Activated CD4-positive, alpha-beta T cell treated with anti-CD3 and anti-CD28 coated beads, Interleukin-2, Interleukin-6, amounts not matched to agents 100 ng/mL and 50 ng/mL, durations not matched to agents 16 hours and 8 hours (primary cell): Measurements from ENCODE around the gene HOXB2.
"Not testable (repeated sequence)": the region's sequence is repeated elsewhere in the genome, so short reads cannot be mapped to it uniquely, and the experiment has no call there.

Experiments used
- DNase-seq: peaks from one replicate; pipeline ENCODE4 v3.0.0-alpha.2; 2020

Gene HOXB2

GRCh38 chr17:48539177-48539576 is 5.7 kb downstream of the HOXB2 start:
- DNase-seq = no peak

- no peak for DNase-seq
Observed at GRCh38 chr17:48537316-48537715, 7.6 kb downstream of the HOXB2 start.

- not testable (repeated sequence) for DNase-seq
Observed at GRCh38 chr17:48535793-48536559, 8.9 kb downstream of the HOXB2 start.

- no peak for DNase-seq
Observed at GRCh38 chr17:48532261-48532660, 12.6 kb downstream of the HOXB2 start.

- no peak for DNase-seq
Observed at GRCh38 chr17:48530887-48531272, 14.0 kb downstream of the HOXB2 start, which contains the start of gene HOXB1. HOXB1 (minus strand) TSS chr17:48531011; CDS start chr17:48530904, 107 bp downstream.

GRCh38 chr17:48530208-48530886 is 14.6 kb downstream of the HOXB2 start:
- no peak for DNase-seq

GRCh38 chr17:48529683-48530009 is 15.3 kb downstream of the HOXB2 start:
- no peak for DNase-seq

GRCh38 chr17:48528936-48529682 is 15.8 kb downstream of the HOXB2 start:
- no peak for DNase-seq

- no peak for DNase-seq
Observed at GRCh38 chr17:48528153-48528935, 16.6 kb downstream of the HOXB2 start.

GRCh38 chr17:48527547-48527932 is 17.4 kb downstream of the HOXB2 start:
- no peak for DNase-seq

- DNase-seq = no peak
Observed at GRCh38 chr17:48526608-48527546, 18.0 kb downstream of the HOXB2 start.

- no peak for DNase-seq
Observed at GRCh38 chr17:48523010-48523409, 21.9 kb downstream of the HOXB2 start.

- DNase-seq = no peak
Observed at GRCh38 chr17:48522031-48522653, 22.8 kb downstream of the HOXB2 start.

GRCh38 chr17:48520631-48521079 is 24.3 kb downstream of the HOXB2 start:
- DNase-seq = no peak

GRCh38 chr17:48519427-48519826 is 25.5 kb downstream of the HOXB2 start:
- no peak for DNase-seq

- no peak for DNase-seq
Observed at GRCh38 chr17:48517478-48517877, 27.4 kb downstream of the HOXB2 start.

GRCh38 chr17:48515925-48516900 is 28.7 kb downstream of the HOXB2 start:
- DNase-seq = no peak

- DNase-seq = no peak
Observed at GRCh38 chr17:48514477-48514876, 30.4 kb downstream of the HOXB2 start.

- DNase-seq = no peak
Observed at GRCh38 chr17:48513666-48514455, 31.0 kb downstream of the HOXB2 start.
